Smooth muscle cell (in vitro differentiated cells): ENCODE data around the gene SP2. TPM values are rescaled to one million over a fixed set of nuclear protein-coding genes. Genes with fewer than 3 reads are reported as not detected.

ENCODE experiments used
- DNase-seq: peaks from one replicate; lab custom pipeline; 2025; ENCODE audit not compliant: unreplicated experiment; lab: John Stamatoyannopoulos, UW
- H2AFZ ChIP-seq: fragments of 200-600 bp; sonication (generic); 2 replicates; pipeline ENCODE4 v1.6.0; 2016; ENCODE audit warnings: antibody characterized with exemption, low read depth, mild to moderate bottlenecking
- H3F3A ChIP-seq: fragments of 200-600 bp; sonication (generic); 2 replicates; pipeline ENCODE4 v1.6.0; 2017; ENCODE audit warnings: antibody characterized with exemption, low read depth
- H3K27ac ChIP-seq: fragments of 200-600 bp; sonication (generic); 2 replicates; pipeline ENCODE4 v1.5.1; 2016; ENCODE audit warnings: low read depth, mild to moderate bottlenecking
- H3K27me3 ChIP-seq: fragments of 200-600 bp; sonication (generic); 2 replicates; pipeline ENCODE4 v1.6.1; 2016; ENCODE audit warnings: low read depth, mild to moderate bottlenecking
- H3K36me3 ChIP-seq: fragments of 200-600 bp; sonication (generic); 2 replicates; pipeline ENCODE4 v1.5.1; 2016; ENCODE audit warnings: low read depth
- H3K4me1 ChIP-seq: fragments of 200-600 bp; sonication (generic); 2 replicates; pipeline ENCODE4 v1.5.1; 2016; ENCODE audit warnings: low read depth
- H3K4me2 ChIP-seq: fragments of 200-600 bp; sonication (generic); 2 replicates; pipeline ENCODE4 v1.6.0; 2016; ENCODE audit warnings: mild to moderate bottlenecking
- H3K4me3 ChIP-seq: fragments of 200-600 bp; sonication (generic); 2 replicates; pipeline ENCODE4 v1.5.1; 2016; ENCODE audit warnings: mild to moderate bottlenecking
- H3K79me2 ChIP-seq: fragments of 200-600 bp; sonication (generic); 2 replicates; pipeline ENCODE4 v1.6.0; 2016; ENCODE audit warnings: low read depth, mild to moderate bottlenecking
- H3K9ac ChIP-seq: fragments of 200-600 bp; sonication (generic); 2 replicates; pipeline ENCODE4 v1.6.0; 2016; ENCODE audit warnings: low read depth
- H3K9me3 ChIP-seq: fragments of 200-600 bp; sonication (generic); replicated peaks from 2 replicates; pipeline ENCODE4 v1.5.1; 2016; ENCODE audit warnings: low read depth
- H4K20me1 ChIP-seq: fragments of 200-600 bp; sonication (generic); 2 replicates; pipeline ENCODE4 v1.6.0; 2016; ENCODE audit warnings: low read depth
- WGBS: methylation state at CpG from one replicate; pipeline ENCODE4 v1.1.7; 2016; ENCODE audit warnings: low lambda C conversion rate; 5-methylcytosine and 5-hydroxymethylcytosine counted together
- polyA plus RNA-seq: library from polyadenylated mRNA; unstranded; fragments of >200 nt; fragmentation: Nextera tagmentation; extraction: Ambion mirVana; gene quantifications from 2 replicates; pipeline ENCODE4 v1.2.1, GENCODE V29; 2016
- total RNA-seq: library from RNA; depleted of rRNA; stranded (reverse); fragments of >200 nt; gene quantifications from 2 replicates; pipeline ENCODE4 v1.2.3, GENCODE V29; 2014
- TF ChIP-seq, protein P1 (sequence below): fragments of 200-600 bp; sonication (generic); IDR thresholded peaks from 2 replicates; pipeline ENCODE4 v1.5.1; 2017; ENCODE audit warnings: borderline replicate concordance, mild to moderate bottlenecking, antibody characterized with exemption; ENCODE audit not compliant: insufficient read depth, poor library complexity, severe bottlenecking

SP2 gene
- total and polyA plus RNA-seq, 2 experiments from 2014 or later, result 2.4 to 9.0 TPM

DNA sequence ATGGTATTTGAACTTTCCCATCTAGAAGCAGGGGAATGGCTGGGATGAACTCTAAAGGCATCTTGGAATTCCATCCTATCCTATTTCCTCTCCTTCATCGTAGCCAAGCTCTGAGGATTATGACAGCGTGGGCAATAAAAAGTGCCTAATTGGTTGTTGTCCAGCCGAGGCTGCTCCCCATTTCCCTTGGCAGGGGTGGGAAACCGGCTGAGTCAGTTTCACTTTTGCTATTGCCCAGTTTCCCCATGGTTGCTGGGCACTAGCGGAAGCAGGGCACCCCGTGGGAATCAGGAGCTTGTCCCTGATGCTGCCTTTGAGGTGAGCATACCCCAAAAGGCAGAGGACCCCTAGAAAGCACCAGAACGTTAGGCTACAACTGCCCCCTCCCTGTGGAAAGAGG is 13.8 kb upstream of the SP2 start:
- 48% methylated on average over 7 of the region's 7 CpGs for WGBS
- TF ChIP-seq, protein P1, sequence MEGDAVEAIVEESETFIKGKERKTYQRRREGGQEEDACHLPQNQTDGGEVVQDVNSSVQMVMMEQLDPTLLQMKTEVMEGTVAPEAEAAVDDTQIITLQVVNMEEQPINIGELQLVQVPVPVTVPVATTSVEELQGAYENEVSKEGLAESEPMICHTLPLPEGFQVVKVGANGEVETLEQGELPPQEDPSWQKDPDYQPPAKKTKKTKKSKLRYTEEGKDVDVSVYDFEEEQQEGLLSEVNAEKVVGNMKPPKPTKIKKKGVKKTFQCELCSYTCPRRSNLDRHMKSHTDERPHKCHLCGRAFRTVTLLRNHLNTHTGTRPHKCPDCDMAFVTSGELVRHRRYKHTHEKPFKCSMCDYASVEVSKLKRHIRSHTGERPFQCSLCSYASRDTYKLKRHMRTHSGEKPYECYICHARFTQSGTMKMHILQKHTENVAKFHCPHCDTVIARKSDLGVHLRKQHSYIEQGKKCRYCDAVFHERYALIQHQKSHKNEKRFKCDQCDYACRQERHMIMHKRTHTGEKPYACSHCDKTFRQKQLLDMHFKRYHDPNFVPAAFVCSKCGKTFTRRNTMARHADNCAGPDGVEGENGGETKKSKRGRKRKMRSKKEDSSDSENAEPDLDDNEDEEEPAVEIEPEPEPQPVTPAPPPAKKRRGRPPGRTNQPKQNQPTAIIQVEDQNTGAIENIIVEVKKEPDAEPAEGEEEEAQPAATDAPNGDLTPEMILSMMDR, result no peak
- Histone ChIP-seq H4K20me1 (no peaks in the 10 kb centered on the region), H3F3A (peaks cover 23% of the 10 kb centered on the region), H3K9ac (no peak overlapping the region), H3K4me3 (no peak overlapping the region), H3K4me2 (peak overlapping the region; percentile 17), H3K27me3 (no peaks in the 10 kb centered on the region), H3K4me1 (peaks cover 23% of the 10 kb centered on the region), H3K79me2 (no peaks in the 10 kb centered on the region), H3K9me3 (no peaks in the 10 kb centered on the region), H3K36me3 (no peaks in the 10 kb centered on the region), H2AFZ (no peak overlapping the region), H3K27ac (no peak overlapping the region)
- no peak for DNase-seq

DNA sequence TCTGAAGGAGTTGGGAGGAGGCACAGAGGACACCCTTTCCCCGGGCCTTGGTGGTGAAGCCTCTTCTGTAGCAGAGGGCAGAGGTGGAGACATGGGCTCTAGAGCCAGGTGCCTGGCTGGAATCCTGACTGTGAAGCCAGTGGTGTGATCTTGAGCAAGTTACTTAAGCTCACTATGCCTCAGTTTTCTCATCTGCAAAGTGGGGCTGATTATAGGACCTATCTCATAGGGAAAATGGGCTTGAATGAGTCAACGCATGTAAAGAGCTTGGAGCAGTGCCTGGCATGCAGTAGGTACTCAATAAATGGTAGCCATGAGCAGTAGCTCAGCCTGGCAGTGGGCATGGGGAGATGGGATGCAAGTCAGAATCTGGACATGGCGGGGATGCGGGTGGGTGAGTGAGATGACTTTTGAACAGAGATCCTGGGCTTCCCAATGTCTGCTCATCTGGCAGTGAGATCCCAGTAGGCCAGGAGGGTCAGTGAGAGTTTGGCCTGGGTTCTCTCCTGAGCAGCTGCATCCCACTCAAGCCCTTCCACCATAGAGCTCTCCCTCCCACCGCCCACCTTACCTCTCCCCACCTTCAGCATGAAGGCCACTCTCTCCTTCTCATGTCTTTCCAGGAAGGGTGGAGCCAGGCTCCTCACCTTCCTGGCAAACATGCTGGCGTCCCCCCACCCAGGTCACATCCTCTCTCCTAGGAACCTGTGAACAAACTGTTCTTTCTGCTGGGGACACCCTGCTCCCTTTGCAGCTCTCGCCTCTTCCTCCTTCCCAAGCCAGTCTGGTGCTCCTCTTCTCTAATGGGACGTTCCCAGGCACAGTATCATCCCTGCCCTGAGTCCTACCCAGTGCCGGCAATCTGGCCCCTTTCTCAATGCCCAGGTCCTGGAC is 13.1 kb upstream of the SP2 start:
- Histone ChIP-seq H3K27ac (no peak overlapping the region), H3K9me3 (no peaks in the 10 kb centered on the region), H3F3A (peaks cover 22% of the 10 kb centered on the region), H3K4me1 (peaks cover 16% of the 10 kb centered on the region), H3K9ac (no peak overlapping the region), H2AFZ (no peak overlapping the region), H3K27me3 (no peaks in the 10 kb centered on the region), H4K20me1 (no peaks in the 10 kb centered on the region), H3K79me2 (no peaks in the 10 kb centered on the region), H3K4me2 (peak overlapping the region; percentile 75), H3K36me3 (no peaks in the 10 kb centered on the region), H3K4me3 (no peak overlapping the region)
- 95% methylated on average over 9 of the region's 9 CpGs for WGBS
- DNase-seq, result no peak
- TF ChIP-seq, protein P1, result no peak

DNA sequence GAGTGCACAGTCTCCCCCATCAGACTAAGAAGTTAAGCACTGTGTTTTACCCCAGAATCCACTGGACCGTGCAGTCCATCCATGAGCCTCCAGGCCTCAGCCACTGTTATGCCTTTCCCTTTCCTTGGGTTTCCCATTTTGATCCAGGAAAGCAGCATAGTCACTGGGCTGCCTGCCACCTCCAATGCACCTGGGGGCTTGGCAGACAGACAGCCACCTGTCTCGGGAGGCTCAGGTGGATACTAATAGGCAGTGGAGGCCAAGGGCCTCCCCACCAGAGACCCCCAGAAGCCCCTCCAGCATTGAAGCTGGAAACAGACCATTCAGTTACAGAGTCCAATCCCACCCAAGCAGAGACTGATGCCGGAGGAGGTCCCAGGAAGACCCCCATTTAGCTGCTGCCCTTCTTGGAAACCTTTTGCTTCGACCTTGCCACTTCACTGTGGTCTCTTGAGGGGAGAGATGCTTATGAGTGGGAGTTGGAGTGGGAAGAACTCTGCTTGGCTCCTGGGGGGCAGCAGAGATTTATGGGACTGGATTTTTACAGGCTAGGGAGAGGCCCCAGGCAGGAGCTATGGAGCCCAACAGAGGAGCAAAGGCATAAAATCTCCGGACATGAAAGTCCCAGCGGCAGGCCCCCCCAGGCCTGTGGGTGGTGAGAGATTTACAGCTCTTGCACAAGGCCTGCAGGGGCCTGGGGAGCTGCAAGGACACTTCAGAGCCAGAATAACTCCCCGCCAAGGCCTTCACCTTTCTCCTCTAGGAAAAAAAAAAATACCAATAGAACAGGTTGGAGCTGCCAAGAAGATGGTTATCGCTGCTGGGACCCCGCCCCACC is 12.2 kb upstream of the SP2 start:
- H2AFZ ChIP-seq, result no peak overlapping the region
- no peaks in the 10 kb centered on the region for H3K9me3 ChIP-seq
- H3K4me1 ChIP-seq, result peaks cover 8% of the 10 kb centered on the region
- H3K4me2 ChIP-seq, result peak overlapping the region; percentile 75
- no peak overlapping the region for H3K4me3 ChIP-seq
- 36% methylated on average over 9 of the region's 9 CpGs for WGBS
- peaks cover 17% of the 10 kb centered on the region for H3F3A ChIP-seq
- no peak overlapping the region for H3K9ac ChIP-seq
- no peaks in the 10 kb centered on the region for H3K36me3 ChIP-seq
- no peaks in the 10 kb centered on the region for H4K20me1 ChIP-seq
- H3K27me3 ChIP-seq, result no peaks in the 10 kb centered on the region
- no peak for DNase-seq
- no peak overlapping the region for H3K27ac ChIP-seq
- no peaks in the 10 kb centered on the region for H3K79me2 ChIP-seq
- TF ChIP-seq, protein P1, result no peak
